NT2/D1 (cell line): ENCODE measurements around the gene ABCB1.

Experiments
- DNase-seq: peaks from one replicate; pipeline ENCODE4 v3.0.0-alpha.2; 2011; ENCODE audit warnings: low read depth, low spot score
- H3K27me3 ChIP-seq: 2 replicates; pipeline ENCODE4 v1.6.0; 2011; ENCODE audit warnings: mild to moderate bottlenecking; ENCODE audit not compliant: insufficient read length, insufficient read depth
- H3K36me3 ChIP-seq: 2 replicates; pipeline ENCODE4 v1.6.1; 2011; ENCODE audit warnings: mild to moderate bottlenecking, low read length, mixed read lengths; ENCODE audit not compliant: insufficient read depth, insufficient read length
- H3K4me1 ChIP-seq: 2 replicates; pipeline ENCODE4 v1.5.1; 2011; ENCODE audit not compliant: insufficient read depth, insufficient read length
- H3K4me3 ChIP-seq: 2 replicates; pipeline ENCODE4 v1.5.1; 2011; ENCODE audit warnings: low read depth; ENCODE audit not compliant: insufficient read length
- H3K9ac ChIP-seq: 2 replicates; pipeline ENCODE4 v1.6.0; 2011; ENCODE audit warnings: low read depth; ENCODE audit not compliant: insufficient read length
- H3K9me3 ChIP-seq: 2 replicates; pipeline ENCODE4 v1.5.1; 2011; ENCODE audit warnings: mild to moderate bottlenecking, low read length; ENCODE audit not compliant: insufficient read depth
- SUZ12 ChIP-seq: IDR thresholded peaks from 2 replicates; pipeline ENCODE4 v1.6.1; 2011; ENCODE audit not compliant: insufficient read length, insufficient read depth; ENCODE audit errors: extremely low read depth
- YY1 ChIP-seq: IDR thresholded peaks from 2 replicates; pipeline ENCODE4 v1.6.1; 2011; ENCODE audit not compliant: insufficient read length, insufficient read depth
- ZNF274 ChIP-seq: IDR thresholded peaks from 2 replicates; pipeline ENCODE4 v1.6.1; 2011; ENCODE audit warnings: mild to moderate bottlenecking, low read depth, low read length

ABCB1 gene

DNA sequence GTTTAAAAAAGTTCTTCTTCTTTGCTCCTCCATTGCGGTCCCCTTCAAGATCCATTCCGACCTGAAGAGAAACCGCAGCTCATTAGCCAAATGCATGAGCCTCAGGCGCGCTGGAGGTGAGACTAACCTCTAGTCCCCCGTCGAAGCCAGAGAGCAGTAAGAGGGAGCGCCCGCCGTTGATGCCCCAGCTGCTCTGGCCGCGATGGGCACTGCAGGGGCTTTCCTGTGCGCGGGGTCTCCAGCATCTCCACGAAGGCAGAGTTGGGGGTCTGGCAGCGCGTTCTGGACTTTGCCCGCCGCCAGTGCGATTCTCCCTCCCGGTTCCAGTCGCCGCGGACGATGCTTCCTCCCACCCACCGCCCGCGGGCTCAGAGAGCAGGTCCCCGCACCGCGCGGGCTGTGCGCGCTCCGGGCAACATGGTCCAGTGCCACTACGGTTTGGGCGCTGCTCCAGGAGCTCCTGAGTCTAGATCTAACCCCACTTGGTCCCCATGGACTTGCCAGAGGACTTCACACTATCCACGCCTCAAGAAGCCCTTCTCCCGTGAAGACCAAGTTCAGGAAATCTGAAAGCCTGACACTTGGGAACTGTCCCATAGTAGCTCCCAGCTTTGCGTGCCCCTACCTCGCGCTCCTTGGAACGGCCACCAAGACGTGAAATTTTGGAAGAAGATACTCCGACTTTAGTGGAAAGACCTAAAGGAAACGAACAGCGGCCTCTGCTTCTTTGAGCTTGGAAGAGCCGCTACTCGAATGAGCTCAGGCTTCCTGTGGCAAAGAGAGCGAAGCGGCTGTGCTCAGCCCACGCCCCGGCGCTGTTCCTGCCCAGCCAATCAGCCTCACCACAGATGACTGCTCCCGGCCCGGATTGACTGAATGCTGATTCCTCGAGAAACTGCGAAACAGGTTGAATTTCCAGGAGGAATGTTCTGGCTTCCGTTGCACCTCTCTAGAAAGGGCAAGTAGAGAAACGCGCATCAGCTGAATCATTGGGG, at the start of gene ABCB1:
Gene ABCB1 (minus strand): TSS at position 755 of the 995 bp plus-strand sequence. CDS start 700 bp downstream, at position 55.
- DNase-seq, result peak; percentile 46
- Histone ChIP-seq H3K4me1 (no peaks in the 10 kb centered on the region), H3K9ac (peak within 1 kb of the TSS; percentile 57), H3K36me3 (no peaks in the 10 kb centered on the region), H3K27me3 (peaks cover 28% of the 10 kb centered on the region), H3K9me3 (no peaks in the 10 kb centered on the region), H3K4me3 (peak within 1 kb of the TSS; percentile 41)
- no peak for TF ChIP-seq ZNF274

DNA sequence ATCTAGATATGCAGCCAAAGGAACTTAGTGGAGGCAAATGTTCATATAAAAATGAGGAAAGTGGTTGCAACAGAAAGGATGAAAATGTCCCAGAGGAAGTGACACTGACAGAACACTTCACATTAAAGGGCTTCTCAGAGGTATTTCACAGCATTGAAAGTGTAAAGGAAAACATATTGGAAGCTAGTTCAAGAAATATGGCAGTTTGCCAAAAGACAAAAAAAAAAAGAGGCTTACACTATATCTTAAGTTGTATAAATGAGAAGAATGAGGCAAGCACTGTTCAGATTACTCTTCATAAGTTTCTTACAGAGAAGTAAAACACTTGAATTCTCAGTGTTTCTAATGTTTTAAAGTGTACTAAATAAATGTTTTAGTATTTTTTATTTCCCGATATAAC, 47.6 kb upstream of the ABCB1 start:
- no peak overlapping the region for H3K4me3 ChIP-seq
- H3K36me3 ChIP-seq, result no peaks in the 10 kb centered on the region
- H3K27me3 ChIP-seq, result no peaks in the 10 kb centered on the region
- TF ChIP-seq YY1, result no peak
- no peak for TF ChIP-seq SUZ12
- no peak for TF ChIP-seq ZNF274
- no peaks in the 10 kb centered on the region for H3K4me1 ChIP-seq
- no peak overlapping the region for H3K9ac ChIP-seq
- DNase-seq, result no peak
- H3K9me3 ChIP-seq, result no peaks in the 10 kb centered on the region

DNA sequence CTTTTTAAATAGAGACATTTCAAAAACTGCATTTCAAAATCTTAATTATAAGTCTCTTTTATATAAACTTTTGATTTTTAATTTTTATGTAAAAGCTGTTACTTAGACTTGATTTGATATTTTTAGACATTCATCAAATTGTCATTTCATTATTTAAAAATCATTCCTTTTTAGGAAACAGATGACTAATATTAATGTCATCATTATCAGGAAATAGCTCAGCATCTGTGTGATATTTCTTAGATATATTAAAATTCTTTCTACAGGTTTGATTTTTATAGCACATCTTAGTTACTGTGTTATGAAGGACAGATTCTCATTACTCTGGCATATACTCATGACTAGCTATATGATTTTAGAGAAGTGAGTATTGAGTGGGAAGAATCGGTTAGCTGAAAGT, 44.8 kb upstream of the ABCB1 start:
- Histone ChIP-seq H3K36me3 (no peaks in the 10 kb centered on the region), H3K9me3 (no peaks in the 10 kb centered on the region), H3K4me1 (no peaks in the 10 kb centered on the region), H3K9ac (no peak overlapping the region), H3K27me3 (no peaks in the 10 kb centered on the region), H3K4me3 (no peak overlapping the region)
- DNase-seq, result no peak
- TF ChIP-seq SUZ12 (no peak), ZNF274 (no peak), YY1 (no peak)

DNA sequence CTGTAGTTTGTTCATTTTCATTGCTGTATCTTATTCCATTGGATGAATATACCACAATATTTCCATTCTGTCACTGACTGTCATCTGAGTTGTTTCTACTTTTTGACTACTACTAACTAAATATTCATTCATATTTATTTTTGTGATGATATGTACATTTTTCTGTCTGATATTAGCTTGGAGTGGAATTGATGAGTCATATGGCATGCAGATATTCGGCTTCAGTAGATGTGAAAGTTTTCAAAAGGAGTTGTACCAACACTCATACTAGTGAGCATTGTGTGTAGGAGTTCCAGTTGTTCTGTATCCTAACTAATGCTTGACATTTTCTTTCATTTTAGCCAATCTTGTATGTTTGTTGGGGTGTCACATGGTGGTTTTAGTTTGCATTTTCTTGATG, 35.2 kb upstream of the ABCB1 start:
- DNase-seq, result no peak
- TF ChIP-seq SUZ12, result no peak
- TF ChIP-seq YY1, result no peak
- TF ChIP-seq ZNF274, result no peak
- Histone ChIP-seq H3K4me1 (no peaks in the 10 kb centered on the region), H3K9me3 (no peaks in the 10 kb centered on the region), H3K27me3 (no peaks in the 10 kb centered on the region), H3K36me3 (no peaks in the 10 kb centered on the region), H3K4me3 (no peak overlapping the region), H3K9ac (no peak overlapping the region)

DNA sequence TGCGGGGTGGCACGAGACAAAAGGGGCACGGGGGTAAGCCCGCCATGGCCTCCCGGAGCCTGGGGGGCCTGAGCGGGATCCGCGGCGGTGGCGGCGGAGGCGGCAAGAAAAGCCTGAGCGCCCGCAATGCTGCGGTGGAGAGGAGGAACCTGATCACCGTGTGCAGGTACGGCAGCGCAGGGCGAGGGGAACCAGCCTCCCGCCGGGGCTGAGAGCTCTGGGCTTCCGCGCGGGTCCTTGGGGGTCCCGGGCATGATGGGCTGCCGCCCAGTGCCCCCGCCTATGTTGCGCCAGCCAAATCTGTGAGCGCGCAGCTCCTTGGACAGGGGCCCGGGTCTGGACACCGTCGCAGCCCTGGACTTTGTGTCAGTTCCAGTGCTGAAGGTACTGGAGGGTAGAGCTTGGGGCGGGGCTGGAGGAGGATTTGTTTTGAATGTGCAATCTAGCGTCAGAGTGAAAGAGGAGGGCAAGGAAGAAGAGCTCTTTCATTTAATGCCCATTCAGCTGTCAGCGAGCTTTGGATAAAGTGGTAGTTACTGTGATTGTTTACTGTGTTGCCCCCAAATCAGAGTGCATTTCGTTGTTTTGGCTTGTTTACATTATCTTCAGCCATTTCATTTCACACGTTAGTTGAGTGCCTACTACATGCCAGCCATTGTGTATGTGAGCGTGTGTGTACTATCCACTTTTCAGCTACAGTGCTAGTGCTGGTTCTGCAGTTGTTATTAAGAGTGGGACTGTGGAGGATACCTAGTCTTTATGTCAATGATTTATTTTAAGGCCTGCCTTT, 28.3 kb upstream of the ABCB1 start:
- TF ChIP-seq ZNF274 (no peak), SUZ12 (no peak), YY1 (no peak)
- DNase-seq, result no peak
- peak overlapping the region; percentile 67 for H3K4me3 ChIP-seq
- peaks cover 36% of the 10 kb centered on the region for H3K27me3 ChIP-seq
- no peaks in the 10 kb centered on the region for H3K4me1 ChIP-seq
- no peaks in the 10 kb centered on the region for H3K36me3 ChIP-seq
- no peaks in the 10 kb centered on the region for H3K9me3 ChIP-seq
- peak overlapping the region; percentile 15 for H3K9ac ChIP-seq

DNA sequence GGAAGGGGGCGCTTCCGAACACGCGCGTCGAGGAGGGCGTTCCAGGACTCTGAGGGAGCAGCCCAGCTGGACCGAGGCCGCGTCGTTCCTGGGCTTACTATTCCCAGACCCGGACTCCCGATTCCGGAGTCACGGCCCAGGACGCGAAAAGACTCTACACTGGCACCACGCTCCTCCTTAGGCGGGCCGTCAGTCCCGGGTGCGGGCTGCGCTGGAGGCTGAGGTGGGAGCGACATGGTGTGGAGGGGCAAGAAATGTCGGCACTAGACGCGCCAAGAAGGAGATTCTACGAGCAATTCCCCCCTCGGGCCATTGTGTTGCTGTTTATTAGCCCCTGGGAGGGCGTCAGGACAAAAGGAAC, 26.9 kb upstream of the ABCB1 start:
- H3K9me3 ChIP-seq, result no peaks in the 10 kb centered on the region
- TF ChIP-seq SUZ12, result no peak
- TF ChIP-seq ZNF274, result no peak
- no peak for TF ChIP-seq YY1
- no peaks in the 10 kb centered on the region for H3K36me3 ChIP-seq
- peak overlapping the region; percentile 61 for H3K9ac ChIP-seq
- H3K4me1 ChIP-seq, result no peaks in the 10 kb centered on the region
- no peak for DNase-seq
- H3K4me3 ChIP-seq, result peak overlapping the region; percentile 67
- H3K27me3 ChIP-seq, result peaks cover 36% of the 10 kb centered on the region

DNA sequence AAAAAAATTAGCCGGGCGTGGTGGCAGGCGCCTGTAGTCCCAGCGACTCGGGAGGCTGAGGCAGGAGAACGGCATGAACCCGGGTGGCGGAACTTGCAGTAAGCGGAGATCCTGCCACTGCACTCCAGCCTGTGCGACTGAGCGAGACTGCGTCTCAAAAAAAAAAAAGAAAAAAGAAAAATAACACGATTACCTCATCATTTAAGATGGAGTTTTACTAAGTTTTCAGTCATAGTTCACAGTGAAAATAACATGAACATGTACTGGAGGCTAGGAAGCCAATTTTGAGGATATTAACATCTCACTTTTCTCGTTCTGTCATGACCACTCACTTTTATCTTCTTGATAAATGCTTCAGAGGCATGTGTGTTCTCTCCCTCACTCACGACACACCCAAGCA, 24.4 kb upstream of the ABCB1 start:
- no peaks in the 10 kb centered on the region for H3K4me1 ChIP-seq
- H3K36me3 ChIP-seq, result no peaks in the 10 kb centered on the region

More for the DNA sequence above, 24.4 kb upstream of the ABCB1 start:
- Histone ChIP-seq H3K9me3 (no peaks in the 10 kb centered on the region), H3K9ac (no peak overlapping the region), H3K27me3 (peaks cover 31% of the 10 kb centered on the region), H3K4me3 (no peak overlapping the region)
- TF ChIP-seq ZNF274 (no peak), SUZ12 (no peak), YY1 (no peak)
- DNase-seq, result no peak
